GM12872 (cell line): ENCODE measurements around the gene MYH14.

Experiments used
- CTCF ChIP-seq: IDR thresholded peaks from 3 replicates; pipeline ENCODE4 v1.5.1; 2011; ENCODE audit warnings: low read depth, mild to moderate bottlenecking, low read length, moderate library complexity; ENCODE audit not compliant: insufficient read depth

Gene MYH14

DNA sequence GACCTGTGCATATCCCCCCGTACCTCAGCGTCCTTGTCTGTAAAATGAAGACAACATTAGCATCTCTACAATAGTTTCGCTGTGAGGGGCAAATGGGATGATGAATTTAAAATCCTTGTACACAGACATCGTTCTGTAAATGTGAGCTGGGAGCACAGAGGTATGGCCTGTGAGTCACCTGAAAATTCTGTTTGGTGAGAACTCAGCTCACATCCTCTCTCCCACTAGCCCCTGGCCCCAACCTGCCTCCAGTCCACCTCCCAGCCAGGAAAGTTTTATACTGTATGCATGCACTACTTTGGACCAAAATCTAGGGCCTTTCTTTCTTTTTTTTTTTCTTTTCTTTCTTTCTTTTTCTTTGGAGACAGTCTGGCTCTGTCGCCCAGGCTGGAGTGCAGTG lies 31.7 kb upstream of the MYH14 start:
- TF ChIP-seq CTCF, result no peak

DNA sequence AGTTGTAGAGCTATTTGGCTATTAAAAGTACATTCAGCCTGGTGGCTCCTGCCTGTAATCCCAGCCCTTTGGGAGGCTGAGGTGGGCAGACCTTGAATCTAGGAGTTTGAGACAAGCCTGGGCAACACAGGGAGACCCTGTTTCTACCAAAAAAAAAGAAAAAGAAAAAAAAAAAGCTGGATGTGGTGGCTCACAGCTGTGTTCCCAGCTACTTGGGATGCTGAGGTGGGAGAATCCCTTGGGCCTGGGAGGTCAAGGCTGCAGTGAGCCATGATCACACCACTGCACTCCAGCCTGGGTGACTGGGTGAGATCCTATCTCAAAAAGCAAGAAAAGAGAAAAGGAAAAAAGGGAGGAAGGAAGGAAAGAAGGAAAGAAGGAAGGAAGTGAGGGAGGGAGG lies 30.7 kb upstream of the MYH14 start:
- no peak for TF ChIP-seq CTCF

DNA sequence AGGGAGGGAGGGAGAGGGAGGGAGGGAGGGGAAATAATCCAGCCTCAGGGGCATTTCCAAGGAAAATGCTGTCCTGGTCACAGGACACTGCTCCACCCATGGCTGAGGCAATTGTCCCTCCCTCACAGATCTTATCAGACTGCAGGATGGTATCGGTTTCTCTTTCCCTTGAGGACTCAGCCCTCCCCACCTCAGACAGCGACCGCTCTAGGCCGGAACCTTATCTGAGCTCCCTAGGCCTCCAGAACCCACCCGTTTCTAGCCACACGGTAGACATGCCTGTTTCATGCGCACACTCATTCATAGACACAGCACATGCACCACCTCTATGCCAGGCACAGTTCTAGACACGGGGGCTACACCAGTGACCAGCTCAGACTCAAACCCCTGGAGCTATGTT lies 30.3 kb upstream of the MYH14 start:
- no peak for TF ChIP-seq CTCF

DNA sequence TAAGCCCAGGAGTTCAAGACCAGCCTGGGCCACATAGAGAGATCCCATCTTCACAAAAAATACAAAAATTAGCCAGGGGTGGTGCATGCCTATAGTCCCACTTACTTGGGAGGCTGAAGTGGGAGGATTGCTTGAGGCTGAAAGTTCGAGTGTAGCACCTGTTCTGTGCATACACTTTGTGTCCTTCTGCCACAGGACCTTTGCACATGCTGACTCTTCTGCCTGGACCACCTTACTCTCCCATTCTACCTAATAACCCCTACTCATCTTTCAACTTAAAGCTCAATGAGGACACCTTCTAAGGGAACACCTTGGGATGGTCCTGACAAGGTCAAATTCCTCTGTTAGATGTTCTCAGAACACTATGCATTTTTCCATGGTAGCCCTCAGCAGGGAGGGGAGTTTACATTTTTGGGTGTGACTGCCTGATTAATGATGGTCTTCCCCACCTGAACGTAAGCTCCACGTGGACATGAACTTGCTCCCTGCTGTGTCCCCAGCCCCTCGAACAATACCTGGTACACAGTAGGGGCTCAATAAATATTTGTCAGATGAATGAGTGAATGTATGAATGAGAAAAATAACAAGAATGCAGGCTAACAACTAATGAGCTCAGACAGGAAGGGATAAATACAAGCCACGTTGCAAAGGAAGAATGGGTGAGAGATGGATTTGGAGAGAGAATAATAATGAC lies 29.2 kb upstream of the MYH14 start:
- TF ChIP-seq CTCF, result no peak

- no peak for TF ChIP-seq CTCF
Measured at GRCh38 chr19:50175924-50176323, 27.5 kb upstream of the MYH14 start.

- TF ChIP-seq CTCF, result no peak
Measured at GRCh38 chr19:50176775-50177174, 26.6 kb upstream of the MYH14 start.

DNA sequence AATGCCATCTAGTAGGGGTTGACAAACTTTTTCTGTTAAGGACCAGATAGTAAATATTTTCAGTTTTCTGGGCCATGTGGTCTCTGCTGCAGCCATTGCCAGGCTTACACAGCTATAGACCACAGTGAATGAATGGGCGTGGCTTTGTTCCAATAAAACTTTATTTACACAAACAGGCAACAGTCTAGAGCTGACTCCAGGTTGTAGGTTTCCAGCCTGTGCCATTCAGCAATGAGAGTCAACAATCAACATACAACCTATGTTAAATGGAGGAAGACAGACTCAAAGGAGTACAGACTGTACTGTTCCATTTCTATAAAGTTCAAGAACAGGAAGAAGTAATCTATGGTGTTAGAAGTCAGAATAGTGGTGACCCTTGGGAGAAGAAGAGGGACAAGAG lies 25.1 kb upstream of the MYH14 start:
- TF ChIP-seq CTCF, result no peak
